Right lung (tissue), 10 donors: ENCODE results near the gene STK32A. TPM values are rescaled to one million over a fixed set of nuclear protein-coding genes. Genes with fewer than 3 reads are reported as not detected.
"Not testable (repeated sequence)": the region's sequence is repeated elsewhere in the genome, so short reads cannot be mapped to it uniquely, and the experiment has no call there.

Source experiments
- DNase-seq, 2 donors: peaks; one replicate each; pipeline ENCODE4 v3.0.0-alpha.2; 2013
- long read RNA-seq, 8 donors: transcript quantifications; one replicate each; lab custom pipeline, GENCODE V29; 2026
- polyA plus RNA-seq, 5 donors: library from polyadenylated mRNA; unstranded; fragments of 120-200 nt; gene quantifications; one replicate each; pipeline versions ENCODE4 v1.2.1 to v1.2.3, GENCODE V29; 2013; ENCODE audit warnings: inconsistent platforms in 1 of 5, low replicate concordance in 1 of 5; ENCODE audit not compliant: insufficient read length in 5 of 5, insufficient read depth in 1 of 5

Gene STK32A
- 1 to 10 TPM; 1.5 to 7.5 (median 4.3) TPM for polyA plus RNA-seq
- long read RNA-seq, donor 1: 0 reads
- long read RNA-seq, donor 2, partial matches to known transcripts: 0 of 1 reads
- long read RNA-seq, donor 2, other reads (novel, unspliced or antisense): 0 of 1 reads
- long read RNA-seq, donor 3: 0 reads
- long read RNA-seq, donor 4: 0 reads
- long read RNA-seq, donor 5, partial matches to known transcripts: 9 of 9 reads
- long read RNA-seq, donor 5, other reads (novel, unspliced or antisense): 0 of 9 reads
- long read RNA-seq, donor 6: 0 reads
- long read RNA-seq, donor 7, full-length matches to known transcripts: 1 of 1 reads
- long read RNA-seq, donor 7, partial matches to known transcripts: 0 of 1 reads
- long read RNA-seq, donor 7, other reads (novel, unspliced or antisense): 0 of 1 reads
- long read RNA-seq, donor 8: 0 reads

GRCh38 chr5:147234825-147235635 is at the start of gene STK32A:
TSS of gene STK32A (plus strand) at chr5:147235026. CDS start at chr5:147239635, 4,609 bp downstream.
- DNase-seq: peak; percentile 43 to 46

GRCh38 chr5:147187099-147187540 is 47.7 kb upstream of the STK32A start:
- DNase-seq: no peak

- DNase-seq: peak; percentile 27 to 45
Measured at GRCh38 chr5:147188200-147189108, 46.4 kb upstream of the STK32A start.

GRCh38 chr5:147189109-147189424 is 45.8 kb upstream of the STK32A start:
- DNase-seq: no peak

- DNase-seq: no peak
Measured at GRCh38 chr5:147190331-147190730, 44.5 kb upstream of the STK32A start.

GRCh38 chr5:147193123-147193522 is 41.7 kb upstream of the STK32A start:
- DNase-seq: no peak

- no peak for DNase-seq
Measured at GRCh38 chr5:147200004-147200403, 34.8 kb upstream of the STK32A start.

GRCh38 chr5:147203213-147203612 is 31.6 kb upstream of the STK32A start:
- DNase-seq: no peak

GRCh38 chr5:147204576-147204975 is 30.2 kb upstream of the STK32A start:
- DNase-seq: no peak

- DNase-seq: no peak
Measured at GRCh38 chr5:147208134-147208533, 26.7 kb upstream of the STK32A start.

- DNase-seq: no peak
Measured at GRCh38 chr5:147216552-147217154, 18.2 kb upstream of the STK32A start.

- DNase-seq: no peak
Measured at GRCh38 chr5:147223343-147223742, 11.5 kb upstream of the STK32A start.

- DNase-seq: peak in 1 of 2 donors; percentile 29
Measured at GRCh38 chr5:147223948-147224791, 10.7 kb upstream of the STK32A start.

GRCh38 chr5:147225938-147226337 is 8.9 kb upstream of the STK32A start:
- DNase-seq: no peak

- DNase-seq: no peak
Measured at GRCh38 chr5:147226512-147226911, 8.3 kb upstream of the STK32A start.

GRCh38 chr5:147234239-147234824 is 494 bp upstream of the STK32A start:
- DNase-seq: no peak

- no peak for DNase-seq
Measured at GRCh38 chr5:147240266-147240985, 5.6 kb downstream of the STK32A start.

- DNase-seq: not testable (repeated sequence)
Measured at GRCh38 chr5:147243238-147243637, 8.4 kb downstream of the STK32A start.
